Cardiac muscle cell (in vitro differentiated cells and primary cell): ENCODE measurements around the gene ARF1. TPM values are rescaled to one million over a fixed set of nuclear protein-coding genes. Genes with fewer than 3 reads are reported as not detected.

Source experiments
- DNase-seq, 2 donors: peaks; one replicate each; pipeline versions ENCODE4 v3.0.0 to v3.0.0-alpha.2; 2010 to 2017; ENCODE audit warnings: low read depth in 1 of 2, low spot score in 1 of 2
- H3K27ac ChIP-seq: fragments of 200-600 bp; sonication (generic); 2 replicates; pipeline ENCODE4 v1.5.1; 2016
- H3K27me3 ChIP-seq: fragments of 200-600 bp; sonication (generic); 2 replicates; pipeline ENCODE4 v1.6.0; 2016; ENCODE audit warnings: control low read depth
- H3K36me3 ChIP-seq: fragments of 200-600 bp; sonication (generic); 2 replicates; pipeline ENCODE4 v1.5.1; 2016; ENCODE audit warnings: control low read depth
- H3K4me1 ChIP-seq: fragments of 200-600 bp; sonication (generic); 2 replicates; pipeline ENCODE4 v1.8.1; 2017; ENCODE audit warnings: low read depth, mild to moderate bottlenecking, mixed run types
- H3K4me3 ChIP-seq: fragments of 200-600 bp; sonication (generic); 2 replicates; pipeline ENCODE4 v1.5.1; 2016; ENCODE audit warnings: mild to moderate bottlenecking
- H3K9me3 ChIP-seq: fragments of 200-600 bp; sonication (generic); 2 replicates; pipeline ENCODE4 v1.5.1; 2017; ENCODE audit warnings: low read depth, mild to moderate bottlenecking, control low read depth
- polyA plus RNA-seq: library from polyadenylated mRNA; unstranded; fragments of >200 nt; fragmentation: Nextera tagmentation; extraction: Ambion mirVana; gene quantifications from 2 replicates; pipeline ENCODE4 v1.2.1, GENCODE V29; 2016
- total RNA-seq: library from RNA; depleted of rRNA; stranded (reverse); fragments of >200 nt; gene quantifications from 2 replicates; pipeline ENCODE4 v1.2.3, GENCODE V29; 2016
- TF ChIP-seq, protein P1 (sequence below): IDR thresholded peaks from 2 replicates; pipeline ENCODE4 v1.5.1; 2012; ENCODE audit warnings: low read depth, mild to moderate bottlenecking, low read length

The ARF1 gene
- total and polyA plus RNA-seq, 2 experiments from 2014 or later: 499 to 662 TPM

DNA sequence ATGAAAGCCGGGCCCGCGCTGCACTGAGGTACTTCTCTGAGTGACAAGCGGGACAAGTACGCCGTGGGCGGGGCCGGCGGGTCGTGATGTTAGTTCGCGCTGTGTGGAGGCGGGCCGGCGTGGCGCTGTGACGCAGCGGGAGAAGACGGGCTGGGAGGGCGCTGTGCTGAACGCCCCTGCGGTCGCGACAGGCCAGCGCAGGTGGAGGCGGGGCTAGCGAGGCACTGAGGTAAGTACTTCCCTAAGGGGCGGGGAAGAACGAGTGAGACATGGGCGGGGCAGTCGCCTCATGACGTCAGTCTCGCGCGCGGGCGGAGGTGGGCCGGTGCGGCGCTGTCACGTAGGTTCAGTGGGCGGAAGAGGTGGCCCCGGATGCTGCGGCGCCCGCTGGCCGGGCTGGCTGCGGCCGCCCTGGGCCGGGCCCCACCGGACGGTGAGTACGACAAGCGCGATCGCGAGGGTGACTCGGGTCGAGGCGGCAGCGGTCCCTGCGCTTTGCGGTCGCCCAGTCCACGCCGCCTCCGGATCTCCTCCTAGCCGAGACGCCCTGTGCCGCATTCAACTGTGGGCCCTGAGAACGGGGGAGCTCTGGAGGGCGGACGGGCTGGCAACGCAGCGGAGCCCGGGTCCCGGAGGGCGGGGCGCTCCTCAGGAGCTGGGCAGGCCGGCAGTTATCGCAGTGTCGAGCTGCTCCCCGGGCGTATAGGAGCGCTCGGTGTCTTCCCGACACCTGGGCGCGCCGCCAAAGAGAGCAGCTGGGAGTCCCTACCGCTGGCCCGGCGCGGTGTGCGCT, 57.6 kb downstream of the ARF1 start, which contains the start of gene GUK1:
Gene GUK1 (plus strand): TSS at position 349 of the 793 bp plus-strand sequence. CDS start 24 bp downstream, at position 373.
- peak within 1 kb of the TSS; percentile 49 for H3K4me3 ChIP-seq
- TF ChIP-seq, protein P1, sequence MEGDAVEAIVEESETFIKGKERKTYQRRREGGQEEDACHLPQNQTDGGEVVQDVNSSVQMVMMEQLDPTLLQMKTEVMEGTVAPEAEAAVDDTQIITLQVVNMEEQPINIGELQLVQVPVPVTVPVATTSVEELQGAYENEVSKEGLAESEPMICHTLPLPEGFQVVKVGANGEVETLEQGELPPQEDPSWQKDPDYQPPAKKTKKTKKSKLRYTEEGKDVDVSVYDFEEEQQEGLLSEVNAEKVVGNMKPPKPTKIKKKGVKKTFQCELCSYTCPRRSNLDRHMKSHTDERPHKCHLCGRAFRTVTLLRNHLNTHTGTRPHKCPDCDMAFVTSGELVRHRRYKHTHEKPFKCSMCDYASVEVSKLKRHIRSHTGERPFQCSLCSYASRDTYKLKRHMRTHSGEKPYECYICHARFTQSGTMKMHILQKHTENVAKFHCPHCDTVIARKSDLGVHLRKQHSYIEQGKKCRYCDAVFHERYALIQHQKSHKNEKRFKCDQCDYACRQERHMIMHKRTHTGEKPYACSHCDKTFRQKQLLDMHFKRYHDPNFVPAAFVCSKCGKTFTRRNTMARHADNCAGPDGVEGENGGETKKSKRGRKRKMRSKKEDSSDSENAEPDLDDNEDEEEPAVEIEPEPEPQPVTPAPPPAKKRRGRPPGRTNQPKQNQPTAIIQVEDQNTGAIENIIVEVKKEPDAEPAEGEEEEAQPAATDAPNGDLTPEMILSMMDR: no peak
- H3K36me3 ChIP-seq: no peaks in the 10 kb centered on the region
- H3K27ac ChIP-seq: peak within 1 kb of the TSS; percentile 82
- H3K9me3 ChIP-seq: no peaks in the 10 kb centered on the region
- DNase-seq: peak; percentile 100
- H3K4me1 ChIP-seq: peaks cover 10% of the 10 kb centered on the region
- H3K27me3 ChIP-seq: peaks cover 32% of the 10 kb centered on the region

DNA sequence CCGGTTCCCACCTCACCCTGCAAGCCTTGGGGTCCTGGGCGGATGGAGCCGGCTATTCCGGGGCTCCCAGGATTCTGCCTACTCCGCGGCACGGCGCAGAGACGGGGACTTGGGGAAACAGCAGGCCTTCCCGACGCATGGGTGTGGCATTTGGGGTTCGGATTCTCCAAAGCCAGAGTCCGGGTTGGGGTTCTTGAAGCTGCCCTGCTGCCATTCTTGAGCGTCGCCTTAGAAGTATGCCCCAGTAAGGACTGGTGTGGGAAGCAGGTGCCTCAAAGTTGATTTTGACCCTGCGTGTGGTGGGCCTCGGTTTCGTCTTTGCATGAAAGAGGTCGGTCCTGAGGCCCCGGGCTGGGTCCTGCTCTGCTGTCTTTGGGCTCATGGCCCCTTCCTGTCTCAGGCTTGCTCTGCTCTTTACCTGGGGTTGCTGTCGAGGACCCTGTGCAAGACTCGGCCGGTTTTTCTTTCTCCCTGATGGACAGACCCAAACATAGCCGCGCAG, 58.3 kb downstream of the ARF1 start:
- no peaks in the 10 kb centered on the region for H3K9me3 ChIP-seq
- H3K27me3 ChIP-seq: peaks cover 26% of the 10 kb centered on the region
- peaks cover 10% of the 10 kb centered on the region for H3K4me1 ChIP-seq
- peak overlapping the region; percentile 49 for H3K4me3 ChIP-seq
- H3K36me3 ChIP-seq: no peaks in the 10 kb centered on the region
- TF ChIP-seq, protein P1: no peak
- H3K27ac ChIP-seq: peak overlapping the region; percentile 82
- DNase-seq: peak in 1 of 2 donors; percentile 6

DNA sequence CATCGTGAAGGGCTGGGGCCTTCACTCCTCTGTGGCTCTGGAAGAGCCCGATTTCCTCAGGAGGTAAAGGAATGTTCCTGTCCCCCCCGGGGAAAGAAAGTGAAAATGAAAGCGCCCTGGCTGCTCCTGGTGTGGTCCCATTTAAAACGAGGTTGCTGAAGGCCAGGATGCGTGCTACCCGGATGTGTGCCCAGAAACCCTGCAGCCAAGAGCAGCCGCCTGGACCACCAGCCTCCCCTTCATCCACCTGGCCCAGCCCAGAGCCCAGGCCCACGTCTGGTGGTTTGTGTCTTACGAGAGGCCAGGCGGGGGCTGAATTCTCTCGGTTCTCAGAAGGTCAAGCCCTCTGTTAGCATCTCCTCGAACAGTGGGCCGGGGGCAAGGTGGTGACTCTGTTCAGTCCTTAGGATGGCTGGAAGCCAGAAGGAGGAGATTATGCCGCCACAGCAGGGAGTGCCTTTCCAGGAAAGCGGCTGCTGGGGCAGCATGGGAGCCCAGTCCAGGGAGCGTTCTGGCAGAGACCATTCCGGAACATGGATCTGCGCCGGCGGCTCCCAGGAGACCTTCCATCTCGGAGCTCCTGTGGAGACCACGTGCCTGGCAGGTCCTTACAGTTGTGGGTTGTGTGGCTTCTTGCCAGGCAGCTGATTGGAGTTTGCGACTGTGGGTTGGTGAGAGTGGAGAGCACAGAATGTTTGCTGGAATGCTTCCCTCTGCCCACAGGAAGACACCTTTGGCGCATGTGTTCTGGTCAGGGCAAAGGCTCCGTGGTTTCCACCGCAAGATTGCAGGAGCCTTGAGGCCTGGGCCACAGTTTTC, 58.9 kb downstream of the ARF1 start:
- TF ChIP-seq, protein P1: no peak
- no peak overlapping the region for H3K27ac ChIP-seq
- no peaks in the 10 kb centered on the region for H3K9me3 ChIP-seq
- peak overlapping the region; percentile 49 for H3K4me3 ChIP-seq
- H3K27me3 ChIP-seq: peaks cover 19% of the 10 kb centered on the region
- DNase-seq: peak in 1 of 2 donors; percentile 96
- H3K36me3 ChIP-seq: no peaks in the 10 kb centered on the region
- H3K4me1 ChIP-seq: peaks cover 10% of the 10 kb centered on the region

DNA sequence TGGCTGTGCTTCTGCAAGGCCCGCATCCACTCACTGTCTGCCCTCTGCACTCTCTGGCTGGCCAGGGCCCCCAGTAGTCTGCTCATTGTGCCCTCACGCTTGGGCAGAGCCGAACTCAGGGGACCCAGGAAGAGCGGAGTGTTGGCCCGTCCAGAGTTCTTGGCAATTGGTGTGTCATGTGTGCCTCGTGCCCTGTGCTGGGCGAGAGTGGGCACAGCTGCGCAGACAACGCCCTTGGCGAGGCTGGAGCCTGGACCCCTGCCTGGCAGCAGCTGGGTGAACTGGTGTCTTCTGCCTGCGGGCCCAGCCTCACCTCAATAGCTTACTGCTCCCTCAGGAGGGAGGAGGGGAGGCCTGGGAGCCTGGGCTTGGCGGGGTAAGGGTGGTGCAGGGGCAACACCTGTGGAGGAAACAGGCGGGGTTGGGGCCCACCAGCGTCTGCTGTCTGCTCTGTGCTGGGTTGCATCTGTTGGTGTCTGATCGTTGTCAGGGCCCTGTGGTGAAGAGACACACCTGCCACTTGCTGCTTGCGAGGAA, 59.7 kb downstream of the ARF1 start:
- H3K36me3 ChIP-seq: no peaks in the 10 kb centered on the region
- no peak for DNase-seq
- no peak overlapping the region for H3K27ac ChIP-seq
- no peak overlapping the region for H3K4me3 ChIP-seq
- TF ChIP-seq, protein P1: no peak
- H3K4me1 ChIP-seq: peaks cover 10% of the 10 kb centered on the region
- no peaks in the 10 kb centered on the region for H3K9me3 ChIP-seq
- peaks cover 11% of the 10 kb centered on the region for H3K27me3 ChIP-seq

DNA sequence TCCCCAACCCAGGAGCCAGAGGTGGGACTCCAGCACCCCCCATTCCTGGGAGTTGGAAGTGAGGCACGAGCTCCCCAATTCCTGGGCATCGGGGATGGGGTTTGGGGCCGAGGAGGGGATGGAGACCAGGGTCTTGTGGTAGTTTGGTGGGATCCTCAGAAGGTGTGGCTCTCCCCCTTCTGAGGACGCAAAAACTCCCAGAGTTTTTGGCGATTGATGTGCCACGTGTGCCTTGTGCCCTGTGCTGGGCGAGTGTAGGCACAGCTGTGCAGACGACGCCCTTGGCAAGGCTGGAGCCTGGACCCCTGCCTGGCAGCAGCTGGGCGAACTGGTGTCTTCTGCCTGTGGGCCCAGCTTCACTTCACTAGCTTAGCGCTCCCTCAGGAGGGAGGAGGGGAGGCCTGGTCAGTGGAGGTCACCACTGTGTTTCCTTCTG, 60.2 kb downstream of the ARF1 start:
- H3K36me3 ChIP-seq: no peaks in the 10 kb centered on the region
- no peak overlapping the region for H3K27ac ChIP-seq
- no peaks in the 10 kb centered on the region for H3K9me3 ChIP-seq
- DNase-seq: no peak
- H3K27me3 ChIP-seq: peaks cover 6% of the 10 kb centered on the region
- TF ChIP-seq, protein P1: no peak
- peaks cover 10% of the 10 kb centered on the region for H3K4me1 ChIP-seq
- H3K4me3 ChIP-seq: no peak overlapping the region
